Breast epithelium (tissue), 3 donors: ENCODE results near the gene NCOA1.

ENCODE experiments used
- POLR2A ChIP-seq: fragments of 450-650 bp; IDR thresholded peaks from one replicate; pipeline ENCODE4 v1.6.1; 2016; ENCODE audit warnings: antibody characterized with exemption, mild to moderate bottlenecking, moderate library complexity
- POLR2AphosphoS5 ChIP-seq, 3 donors: sonication (generic); formaldehyde crosslinking; IDR thresholded peaks; one replicate each; pipeline ENCODE4 v1.6.1; 2017; ENCODE audit warnings: antibody characterized with exemption in 3 of 3
- TF ChIP-seq, protein P1 (sequence below), 3 donors: fragments of 450-650 bp; IDR thresholded peaks; one replicate each; pipeline ENCODE4 v1.5.1; 2016 to 2017; ENCODE audit warnings: antibody characterized with exemption in 3 of 3, mild to moderate bottlenecking in 3 of 3, moderate library complexity in 3 of 3

DNA sequence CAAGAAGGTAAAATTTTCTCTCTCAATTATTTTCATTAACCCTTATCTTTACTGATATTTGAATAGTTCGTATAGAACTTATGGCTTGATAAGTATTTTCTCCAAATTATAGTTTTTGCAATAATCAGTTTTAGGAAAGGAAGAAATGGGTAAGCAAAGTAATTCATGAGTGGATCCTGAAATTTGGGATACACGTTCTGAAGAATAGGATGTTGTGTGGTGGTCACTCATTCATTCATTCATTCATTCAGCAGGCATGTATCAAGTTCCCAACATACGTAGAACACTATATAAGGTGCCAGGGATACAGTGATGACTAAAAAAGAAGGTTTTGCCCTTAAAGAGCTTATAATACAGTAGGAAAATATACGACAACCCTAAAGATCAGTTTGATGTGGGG lies 206.7 kb downstream of the NCOA1 start:
- no peak for TF ChIP-seq POLR2AphosphoS5 (IDR thresholded peaks at IDR 0.05)
- TF ChIP-seq, protein P1, sequence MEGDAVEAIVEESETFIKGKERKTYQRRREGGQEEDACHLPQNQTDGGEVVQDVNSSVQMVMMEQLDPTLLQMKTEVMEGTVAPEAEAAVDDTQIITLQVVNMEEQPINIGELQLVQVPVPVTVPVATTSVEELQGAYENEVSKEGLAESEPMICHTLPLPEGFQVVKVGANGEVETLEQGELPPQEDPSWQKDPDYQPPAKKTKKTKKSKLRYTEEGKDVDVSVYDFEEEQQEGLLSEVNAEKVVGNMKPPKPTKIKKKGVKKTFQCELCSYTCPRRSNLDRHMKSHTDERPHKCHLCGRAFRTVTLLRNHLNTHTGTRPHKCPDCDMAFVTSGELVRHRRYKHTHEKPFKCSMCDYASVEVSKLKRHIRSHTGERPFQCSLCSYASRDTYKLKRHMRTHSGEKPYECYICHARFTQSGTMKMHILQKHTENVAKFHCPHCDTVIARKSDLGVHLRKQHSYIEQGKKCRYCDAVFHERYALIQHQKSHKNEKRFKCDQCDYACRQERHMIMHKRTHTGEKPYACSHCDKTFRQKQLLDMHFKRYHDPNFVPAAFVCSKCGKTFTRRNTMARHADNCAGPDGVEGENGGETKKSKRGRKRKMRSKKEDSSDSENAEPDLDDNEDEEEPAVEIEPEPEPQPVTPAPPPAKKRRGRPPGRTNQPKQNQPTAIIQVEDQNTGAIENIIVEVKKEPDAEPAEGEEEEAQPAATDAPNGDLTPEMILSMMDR (IDR thresholded peaks at IDR 0.05): no peak
- TF ChIP-seq POLR2A: no peak
